ENCODE results near the gene NPAS2. TPM values are rescaled to one million over a fixed set of nuclear protein-coding genes. Genes with fewer than 3 reads are reported as not detected.
A peak's percentile ranks its signal among the peaks of the same experiment; 100 is the strongest.

The NPAS2 gene
- total RNA-seq, 3 donors from 2014 or later, result 6.2 to 42.3 (median 22.5) TPM

GRCh38 chr2:100955226-100955625 is 135.3 kb downstream of the NPAS2 start:
- Histone ChIP-seq H3K36me3 (no peaks in the 10 kb centered on the region), H3K4me1 (peaks cover 0 to 4% of the 10 kb centered on the region in 2 donors), H3K9me3 (no peaks in the 10 kb centered on the region), H3K4me3 (no peak overlapping the region), H3K27ac (no peak overlapping the region), H3K27me3 (no peaks in the 10 kb centered on the region)
- intact Hi-C loops (cut with DNase I; ENCODE audit: low total_unique reads), result no loop called here
- TF ChIP-seq POLR2AphosphoS5 (IDR thresholded peaks at IDR 0.05) (no peak), POLR2A (IDR thresholded peaks at IDR 0.05) (no peak), CTCF (IDR thresholded peaks at IDR 0.05) (no peak)
- DNase-seq (ENCODE audit: low spot score in 2 of 2), result no peak

DNA sequence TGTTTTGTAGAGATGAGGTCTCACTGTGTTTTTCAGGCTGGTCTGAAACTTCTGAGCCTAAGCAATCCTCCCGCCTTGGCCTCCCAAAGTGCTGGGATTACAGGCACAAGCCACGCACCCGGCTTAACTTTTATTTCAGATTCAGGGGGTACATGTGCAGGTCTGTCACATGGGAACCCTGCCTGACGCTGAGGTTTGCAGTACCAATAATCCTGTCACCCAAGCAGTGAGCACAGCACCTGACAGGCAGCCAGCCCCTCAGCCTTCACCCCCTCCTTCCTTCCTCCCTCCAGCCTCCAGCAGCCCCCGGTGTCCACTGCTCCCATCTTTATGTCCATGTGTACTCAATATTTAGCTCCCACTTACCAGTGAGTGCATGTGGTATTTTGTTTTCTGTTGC is 136.1 kb downstream of the NPAS2 start:
- no peak for DNase-seq (ENCODE audit: low spot score in 2 of 2)
- Histone ChIP-seq H3K4me3 (no peak overlapping the region), H3K4me1 (peaks cover 0 to 4% of the 10 kb centered on the region in 2 donors), H3K27ac (no peak overlapping the region), H3K9me3 (no peaks in the 10 kb centered on the region), H3K36me3 (no peaks in the 10 kb centered on the region), H3K27me3 (no peaks in the 10 kb centered on the region)
- intact Hi-C loops (cut with DNase I; ENCODE audit: low total_unique reads), result no loop called here
- no peak for TF ChIP-seq CTCF (IDR thresholded peaks at IDR 0.05)
- no peak for TF ChIP-seq POLR2A (IDR thresholded peaks at IDR 0.05)
- TF ChIP-seq POLR2AphosphoS5 (IDR thresholded peaks at IDR 0.05), result no peak

- Histone ChIP-seq H3K27me3 (no peaks in the 10 kb centered on the region), H3K9me3 (no peaks in the 10 kb centered on the region), H3K4me3 (peak overlapping the region in 2 of 3 donors; percentile 20 to 23), H3K36me3 (no peaks in the 10 kb centered on the region), H3K4me1 (peaks cover 0 to 4% of the 10 kb centered on the region in 2 donors), H3K27ac (peak overlapping the region; percentile 18 to 21)
- intact Hi-C loops (cut with DNase I; ENCODE audit: low total_unique reads), result no loop called here
- peak; percentile 60 to 76 for DNase-seq (ENCODE audit: low spot score in 2 of 2)
- TF ChIP-seq CTCF (IDR thresholded peaks at IDR 0.05) (no peak), POLR2A (IDR thresholded peaks at IDR 0.05) (no peak), POLR2AphosphoS5 (IDR thresholded peaks at IDR 0.05) (peak; percentile 19 to 51 (median 25))
Measured at GRCh38 chr2:100957996-100958653, 138.2 kb downstream of the NPAS2 start.

- TF ChIP-seq CTCF (IDR thresholded peaks at IDR 0.05) (no peak), POLR2A (IDR thresholded peaks at IDR 0.05) (no peak)
Measured at GRCh38 chr2:100959225-100959880, 139.4 kb downstream of the NPAS2 start.

GRCh38 chr2:100960688-100961087 is 140.7 kb downstream of the NPAS2 start:
- H3K27ac ChIP-seq, result peak overlapping the region in 1 of 2 donors; percentile 4
- no peaks in the 10 kb centered on the region for H3K9me3 ChIP-seq
- DNase-seq (ENCODE audit: low spot score in 2 of 2), result no peak
- intact Hi-C loops (cut with DNase I; ENCODE audit: low total_unique reads), result no loop called here
- no peak overlapping the region for H3K4me3 ChIP-seq
- TF ChIP-seq POLR2A (IDR thresholded peaks at IDR 0.05), result no peak
- TF ChIP-seq CTCF (IDR thresholded peaks at IDR 0.05), result no peak
- TF ChIP-seq POLR2AphosphoS5 (IDR thresholded peaks at IDR 0.05), result no peak
- no peaks in the 10 kb centered on the region for H3K27me3 ChIP-seq
- peaks cover 0 to 4% of the 10 kb centered on the region in 2 donors for H3K4me1 ChIP-seq
- no peaks in the 10 kb centered on the region for H3K36me3 ChIP-seq

More at GRCh38 chr2:100959225-100959880, 139.4 kb downstream of the NPAS2 start:
- no peak for DNase-seq (ENCODE audit: low spot score in 2 of 2)
- peak overlapping the region; percentile 41 to 44 for H3K27ac ChIP-seq
- no peaks in the 10 kb centered on the region for H3K9me3 ChIP-seq
- intact Hi-C loops (cut with DNase I; ENCODE audit: low total_unique reads), result no loop called here
- H3K4me3 ChIP-seq, result no peak overlapping the region
- peaks cover 0 to 4% of the 10 kb centered on the region in 2 donors for H3K4me1 ChIP-seq
- no peaks in the 10 kb centered on the region for H3K36me3 ChIP-seq
- H3K27me3 ChIP-seq, result no peaks in the 10 kb centered on the region

Data from breast epithelium (tissue), 4 donors.